Amniotic stem cell (primary cell): ENCODE data around the gene THRB.

Experiments
- DNase-seq: peaks from one replicate; lab custom pipeline; 2025; lab: John Stamatoyannopoulos, UW

Gene THRB

GRCh38 chr3:24180616-24181015 lies 314.0 kb downstream of the THRB start:
- DNase-seq, result no peak

- DNase-seq, result no peak
Measured at GRCh38 chr3:24177201-24177600, 317.4 kb downstream of the THRB start.

- DNase-seq, result no peak
Measured at GRCh38 chr3:24174614-24175013, 320.0 kb downstream of the THRB start.

GRCh38 chr3:24168977-24169376 lies 325.7 kb downstream of the THRB start:
- no peak for DNase-seq

- DNase-seq, result no peak
Measured at GRCh38 chr3:24167429-24167828, 327.2 kb downstream of the THRB start.

- no peak for DNase-seq
Measured at GRCh38 chr3:24166515-24166914, 328.1 kb downstream of the THRB start.

GRCh38 chr3:24165603-24165982 lies 329.1 kb downstream of the THRB start:
- no peak for DNase-seq

GRCh38 chr3:24164967-24165602 lies 329.6 kb downstream of the THRB start:
- no peak for DNase-seq

- no peak for DNase-seq
Measured at GRCh38 chr3:24162929-24163328, 331.7 kb downstream of the THRB start.

GRCh38 chr3:24161841-24162240 lies 332.8 kb downstream of the THRB start:
- no peak for DNase-seq

- peak; percentile 7 for DNase-seq
Measured at GRCh38 chr3:24160424-24161095, 334.1 kb downstream of the THRB start.

- DNase-seq, result no peak
Measured at GRCh38 chr3:24158761-24159454, 335.7 kb downstream of the THRB start.

GRCh38 chr3:24157106-24157505 lies 337.5 kb downstream of the THRB start:
- DNase-seq, result no peak

GRCh38 chr3:24156466-24156865 lies 338.2 kb downstream of the THRB start:
- DNase-seq, result peak; percentile 13

- DNase-seq, result no peak
Measured at GRCh38 chr3:24155276-24155675, 339.4 kb downstream of the THRB start.

- no peak for DNase-seq
Measured at GRCh38 chr3:24154781-24155180, 339.9 kb downstream of the THRB start.

GRCh38 chr3:24154013-24154695 lies 340.5 kb downstream of the THRB start:
- DNase-seq, result no peak

- DNase-seq, result no peak
Measured at GRCh38 chr3:24151594-24151993, 343.1 kb downstream of the THRB start.

GRCh38 chr3:24149032-24149431 lies 345.6 kb downstream of the THRB start:
- no peak for DNase-seq

- peak; percentile 83 for DNase-seq
Measured at GRCh38 chr3:24145981-24146822, 348.4 kb downstream of the THRB start.

- no peak for DNase-seq
Measured at GRCh38 chr3:24145481-24145880, 349.2 kb downstream of the THRB start.

GRCh38 chr3:24142127-24142526 lies 352.5 kb downstream of the THRB start:
- no peak for DNase-seq
